HEK293 (cell line): ENCODE results near the gene DEFB132.

Experiments
- CTCF ChIA-PET: fragments of 350-600 bp; formaldehyde crosslinking; extraction: SDS; loops from one replicate; lab custom pipeline; 2021; ENCODE audit warnings: antibody characterized with exemption; lab: Yijun Ruan, JAX
- POLR2A ChIA-PET: fragments of 300-600 bp; formaldehyde crosslinking; extraction: SDS; loops from one replicate; lab custom pipeline; 2020; ENCODE audit warnings: antibody characterized with exemption, inconsistent platforms; lab: Yijun Ruan, JAX
- H3K27ac ChIP-seq: fragments of 200-500 bp; sonication (Bioruptor generic); 2 replicates; pipeline ENCODE4 v1.5.1; 2014; ENCODE audit warnings: low read depth, low read length, control low read depth, inconsistent platforms; ENCODE audit errors: extremely low read depth
- H3K36me3 ChIP-seq, 2 experiments: fragments of 200-500 bp in 1 of 2; sonication (Bioruptor generic) in 1 of 2; 1 replicate in 1 of 2; 2 replicates in 1 of 2; pipeline ENCODE4 v1.5.1; 2014 to 2017; ENCODE audit warnings: inconsistent platforms in 2 of 2, low read length in 2 of 2; ENCODE audit not compliant: control insufficient read depth in 2 of 2, insufficient read depth in 1 of 2
- H3K4me1 ChIP-seq: fragments of 200-500 bp; sonication (Bioruptor generic); 2 replicates; pipeline ENCODE4 v1.5.1; 2014; ENCODE audit warnings: mild to moderate bottlenecking, low read length, inconsistent platforms; ENCODE audit not compliant: control insufficient read depth, insufficient read depth
- H3K4me3 ChIP-seq: 2 replicates; pipeline ENCODE4 v1.5.1; 2011; ENCODE audit warnings: low read depth, mild to moderate bottlenecking, control low read depth, low read length, moderate library complexity
- H3K9me3 ChIP-seq: fragments of 200-500 bp; sonication (Bioruptor generic); 2 replicates; pipeline ENCODE4 v1.5.1; 2014; ENCODE audit warnings: low read depth, low read length, inconsistent platforms; ENCODE audit not compliant: control insufficient read depth, insufficient read depth
- GLIS2 ChIP-seq: fragments of 450-650 bp; formaldehyde crosslinking; IDR thresholded peaks from 2 replicates; pipeline ENCODE4 v1.5.1; 2016; ENCODE audit warnings: missing biosample characterization, missing genetic modification characterization
- HOXA7 ChIP-seq: sonication (generic); formaldehyde crosslinking; IDR thresholded peaks from 2 replicates; pipeline ENCODE4 v1.8.1; 2022; ENCODE audit warnings: missing genetic modification reagents, borderline replicate concordance
- OVOL3 ChIP-seq: fragments of 450-650 bp; formaldehyde crosslinking; IDR thresholded peaks from 2 replicates; pipeline ENCODE4 v1.5.1; 2016; ENCODE audit warnings: missing biosample characterization, missing genetic modification characterization
- RBAK ChIP-seq: fragments of 450-650 bp; formaldehyde crosslinking; IDR thresholded peaks from 2 replicates; pipeline ENCODE4 v1.5.1; 2016; ENCODE audit warnings: missing biosample characterization, missing genetic modification characterization
- SALL2 ChIP-seq: fragments of 450-650 bp; formaldehyde crosslinking; IDR thresholded peaks from 2 replicates; pipeline ENCODE4 v1.5.0; 2017; ENCODE audit warnings: missing biosample characterization, mild to moderate bottlenecking, missing genetic modification characterization, borderline replicate concordance
- SETDB1 ChIP-seq: IDR thresholded peaks from one replicate; pipeline ENCODE4 v1.6.1; 2017; ENCODE audit warnings: mild to moderate bottlenecking, low read length, moderate library complexity, mixed read lengths; ENCODE audit not compliant: insufficient read length
- YY1 ChIP-seq: fragments of 450-650 bp; formaldehyde crosslinking; IDR thresholded peaks from 2 replicates; pipeline ENCODE4 v1.5.1; 2018; ENCODE audit warnings: missing biosample characterization, missing genetic modification characterization
- ZBTB48 ChIP-seq: fragments of 450-650 bp; formaldehyde crosslinking; IDR thresholded peaks from 2 replicates; pipeline ENCODE4 v1.5.1; 2016; ENCODE audit warnings: missing biosample characterization, missing genetic modification characterization
- ZFP3 ChIP-seq: fragments of 450-650 bp; formaldehyde crosslinking; IDR thresholded peaks from 2 replicates; pipeline ENCODE4 v1.5.1; 2016; ENCODE audit warnings: low read depth, missing biosample characterization, missing genetic modification characterization
- ZFP37 ChIP-seq: fragments of 450-650 bp; formaldehyde crosslinking; IDR thresholded peaks from 2 replicates; pipeline ENCODE4 v1.5.1; 2016; ENCODE audit warnings: missing biosample characterization, missing genetic modification characterization
- ZNF114 ChIP-seq: fragments of 450-650 bp; formaldehyde crosslinking; IDR thresholded peaks from 2 replicates; pipeline ENCODE4 v1.5.0; 2017; ENCODE audit warnings: missing biosample characterization, missing genetic modification characterization
- ZNF121 ChIP-seq: fragments of 450-650 bp; formaldehyde crosslinking; IDR thresholded peaks from 2 replicates; pipeline ENCODE4 v1.5.1; 2016; ENCODE audit warnings: missing biosample characterization, missing genetic modification characterization
- ZNF140 ChIP-seq: fragments of 450-650 bp; formaldehyde crosslinking; IDR thresholded peaks from 2 replicates; pipeline ENCODE4 v1.5.1; 2016; ENCODE audit warnings: missing biosample characterization, missing genetic modification characterization
- ZNF157 ChIP-seq: fragments of 450-650 bp; formaldehyde crosslinking; IDR thresholded peaks from 2 replicates; pipeline ENCODE4 v1.5.1; 2016; ENCODE audit warnings: missing biosample characterization, missing genetic modification characterization
- ZNF214 ChIP-seq: fragments of 450-650 bp; formaldehyde crosslinking; IDR thresholded peaks from 2 replicates; pipeline ENCODE4 v1.5.1; 2017; ENCODE audit warnings: missing biosample characterization, mild to moderate bottlenecking, missing genetic modification characterization, borderline replicate concordance
- ZNF239 ChIP-seq: fragments of 450-650 bp; formaldehyde crosslinking; IDR thresholded peaks from 2 replicates; pipeline ENCODE4 v1.5.1; 2016; ENCODE audit warnings: missing biosample characterization, missing genetic modification characterization
- ZNF37A ChIP-seq: fragments of 450-650 bp; IDR thresholded peaks from 2 replicates; pipeline ENCODE4 v1.5.1; 2018; ENCODE audit warnings: missing biosample characterization, missing genetic modification characterization
- ZNF404 ChIP-seq: fragments of 450-650 bp; formaldehyde crosslinking; IDR thresholded peaks from 2 replicates; pipeline ENCODE4 v1.5.1; 2017; ENCODE audit warnings: missing biosample characterization, missing genetic modification characterization
- ZNF529 ChIP-seq: fragments of 450-650 bp; formaldehyde crosslinking; IDR thresholded peaks from 2 replicates; pipeline ENCODE4 v1.5.1; 2017; ENCODE audit warnings: missing genetic modification characterization, missing biosample characterization; ENCODE audit not compliant: insufficient replicate concordance
- ZNF530 ChIP-seq: fragments of 450-650 bp; formaldehyde crosslinking; IDR thresholded peaks from 2 replicates; pipeline ENCODE4 v1.5.1; 2016; ENCODE audit warnings: low read depth, missing biosample characterization, missing genetic modification characterization
- ZNF558 ChIP-seq: fragments of 450-650 bp; formaldehyde crosslinking; IDR thresholded peaks from 2 replicates; pipeline ENCODE4 v1.5.1; 2016; ENCODE audit warnings: missing biosample characterization, missing genetic modification characterization
- ZNF560 ChIP-seq: fragments of 450-650 bp; formaldehyde crosslinking; IDR thresholded peaks from 2 replicates; pipeline ENCODE4 v1.5.1; 2017; ENCODE audit warnings: missing biosample characterization, missing genetic modification characterization, borderline replicate concordance
- ZNF626 ChIP-seq: fragments of 450-650 bp; sonication (Bioruptor Pico); formaldehyde crosslinking; IDR thresholded peaks from 2 replicates; pipeline ENCODE4 v1.5.1; 2018; ENCODE audit warnings: missing biosample characterization, missing genetic modification characterization, inconsistent platforms
- ZNF830 ChIP-seq: fragments of 450-650 bp; IDR thresholded peaks from 2 replicates; pipeline ENCODE4 v1.5.0; 2018; ENCODE audit warnings: missing biosample characterization, missing genetic modification characterization, low read depth, mild to moderate bottlenecking, moderate library complexity
- ZNF837 ChIP-seq: fragments of 450-650 bp; formaldehyde crosslinking; IDR thresholded peaks from 2 replicates; pipeline ENCODE4 v1.5.1; 2016; ENCODE audit warnings: missing biosample characterization, missing genetic modification characterization
- TF ChIP-seq, protein P1 (sequence below): fragments of 450-650 bp; formaldehyde crosslinking; IDR thresholded peaks from 2 replicates; pipeline ENCODE4 v1.5.1; 2016; ENCODE audit warnings: missing biosample characterization, missing genetic modification characterization, low read depth
- TF ChIP-seq, protein P2 (sequence below): fragments of 450-650 bp; formaldehyde crosslinking; IDR thresholded peaks from 2 replicates; pipeline ENCODE4 v1.5.1; 2017; ENCODE audit warnings: missing biosample characterization, missing genetic modification characterization

The DEFB132 gene

DNA sequence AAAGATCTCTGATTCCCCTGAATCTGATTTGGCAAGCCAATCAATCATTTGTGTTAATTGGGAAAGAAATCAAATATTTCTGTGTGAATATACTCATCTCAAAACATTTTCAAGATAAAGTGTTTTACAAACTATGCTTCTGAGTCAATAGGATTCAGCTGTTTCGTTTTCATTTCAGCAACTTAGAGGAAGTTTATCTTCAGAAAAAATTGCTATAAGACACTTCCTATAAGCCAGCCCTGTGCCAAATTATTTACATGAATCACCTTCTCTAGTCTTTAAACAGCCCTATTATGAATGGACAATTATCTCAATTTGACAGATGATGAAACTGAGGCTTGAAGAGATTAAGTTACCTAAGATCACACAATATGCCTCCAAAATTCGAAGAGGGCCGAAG, 19.6 kb upstream of the DEFB132 start (continued):
- TF ChIP-seq, protein P1, sequence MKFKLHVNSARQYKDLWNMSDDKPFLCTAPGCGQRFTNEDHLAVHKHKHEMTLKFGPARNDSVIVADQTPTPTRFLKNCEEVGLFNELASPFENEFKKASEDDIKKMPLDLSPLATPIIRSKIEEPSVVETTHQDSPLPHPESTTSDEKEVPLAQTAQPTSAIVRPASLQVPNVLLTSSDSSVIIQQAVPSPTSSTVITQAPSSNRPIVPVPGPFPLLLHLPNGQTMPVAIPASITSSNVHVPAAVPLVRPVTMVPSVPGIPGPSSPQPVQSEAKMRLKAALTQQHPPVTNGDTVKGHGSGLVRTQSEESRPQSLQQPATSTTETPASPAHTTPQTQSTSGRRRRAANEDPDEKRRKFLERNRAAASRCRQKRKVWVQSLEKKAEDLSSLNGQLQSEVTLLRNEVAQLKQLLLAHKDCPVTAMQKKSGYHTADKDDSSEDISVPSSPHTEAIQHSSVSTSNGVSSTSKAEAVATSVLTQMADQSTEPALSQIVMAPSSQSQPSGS (tag by site-specific recombination): no peak
- TF ChIP-seq ZNF157 (tag by site-specific recombination) (no peak), ZNF37A (tag by site-specific recombination) (no peak), ZNF114 (tag by site-specific recombination) (no peak), ZNF626 (tag by site-specific recombination) (no peak), ZNF140 (tag by site-specific recombination) (no peak), ZFP37 (tag by site-specific recombination) (no peak), ZNF558 (tag by site-specific recombination) (no peak), ZFP3 (tag by site-specific recombination) (no peak), RBAK (tag by site-specific recombination) (no peak)

DNA sequence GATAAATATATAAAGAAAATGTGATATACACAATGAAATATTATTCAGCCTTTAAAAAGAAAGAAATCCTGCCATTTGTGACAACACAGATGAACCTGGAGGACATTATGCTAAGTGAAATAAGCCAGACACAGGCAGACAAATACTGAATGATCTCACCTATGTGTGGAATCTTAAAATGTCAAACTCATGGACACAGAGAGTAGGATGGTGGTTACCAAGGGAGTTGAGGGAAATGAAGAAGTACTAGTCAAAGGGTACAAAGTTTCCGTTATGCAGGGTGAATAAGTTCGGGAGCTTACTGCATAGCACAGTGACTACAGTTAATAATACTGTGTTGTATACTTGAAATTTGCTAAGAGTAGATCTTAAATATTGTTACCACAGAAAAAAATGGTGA, 14.6 kb upstream of the DEFB132 start:
- Histone ChIP-seq H3K9me3 (no peaks in the 10 kb centered on the region; the same call in 1 of the 2 replicates), H3K4me3 (no peak overlapping the region), H3K4me1 (no peaks in the 10 kb centered on the region), H3K27ac (no peak overlapping the region), H3K36me3 (no peaks in the 10 kb centered on the region)
- CTCF ChIA-PET: interaction anchor here (0.6 to 2.3 kb wide), 3 partner anchors 24 to 89 kb away, joined by 4 to 12 read pairs (median 4); no protein-coding TSS in a partner anchor
- TF ChIP-seq ZNF404: no peak
- no peak for TF ChIP-seq ZNF239 (tag by site-specific recombination)
- TF ChIP-seq ZNF530: no peak
- TF ChIP-seq SALL2 (tag by site-specific recombination): no peak
- no peak for TF ChIP-seq ZNF837 (tag by site-specific recombination)
- TF ChIP-seq HOXA7 (CRISPR knock-in tag): no peak
- TF ChIP-seq ZNF560 (tag by site-specific recombination): no peak
- no peak for TF ChIP-seq ZNF529 (tag by site-specific recombination)
- TF ChIP-seq ZNF830: no peak
- no peak for TF ChIP-seq ZBTB48 (tag by site-specific recombination)
- no peak for TF ChIP-seq OVOL3 (tag by site-specific recombination)
- no peak for TF ChIP-seq YY1 (tag by site-specific recombination)
- TF ChIP-seq ZNF214 (tag by site-specific recombination): no peak
- TF ChIP-seq, protein P2, sequence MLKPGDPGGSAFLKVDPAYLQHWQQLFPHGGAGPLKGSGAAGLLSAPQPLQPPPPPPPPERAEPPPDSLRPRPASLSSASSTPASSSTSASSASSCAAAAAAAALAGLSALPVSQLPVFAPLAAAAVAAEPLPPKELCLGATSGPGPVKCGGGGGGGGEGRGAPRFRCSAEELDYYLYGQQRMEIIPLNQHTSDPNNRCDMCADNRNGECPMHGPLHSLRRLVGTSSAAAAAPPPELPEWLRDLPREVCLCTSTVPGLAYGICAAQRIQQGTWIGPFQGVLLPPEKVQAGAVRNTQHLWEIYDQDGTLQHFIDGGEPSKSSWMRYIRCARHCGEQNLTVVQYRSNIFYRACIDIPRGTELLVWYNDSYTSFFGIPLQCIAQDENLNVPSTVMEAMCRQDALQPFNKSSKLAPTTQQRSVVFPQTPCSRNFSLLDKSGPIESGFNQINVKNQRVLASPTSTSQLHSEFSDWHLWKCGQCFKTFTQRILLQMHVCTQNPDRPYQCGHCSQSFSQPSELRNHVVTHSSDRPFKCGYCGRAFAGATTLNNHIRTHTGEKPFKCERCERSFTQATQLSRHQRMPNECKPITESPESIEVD (tag by site-specific recombination): no peak
- TF ChIP-seq GLIS2: no peak
- no peak for TF ChIP-seq ZNF121 (tag by site-specific recombination)
- TF ChIP-seq SETDB1: no peak
- no peak for TF ChIP-seq ZFP3 (tag by site-specific recombination)
- POLR2A ChIA-PET: no interaction called here
